IPS DF 6.9 (cell line): ENCODE data around the gene MBD3L1.
A peak's percentile ranks its signal among the peaks of the same experiment; 100 is the strongest.

Experiments
- DNase-seq: peaks from one replicate; pipeline ENCODE4 v3.0.0-alpha.2; 2013; ENCODE audit warnings: low read depth, low spot score
- H3K27ac ChIP-seq: one replicate; pipeline ENCODE4 v1.5.1; 2013; ENCODE audit warnings: low read length, control low read depth
- H3K27me3 ChIP-seq: 2 replicates; pipeline ENCODE4 v1.6.1; 2013; ENCODE audit warnings: mild to moderate bottlenecking, low read length; ENCODE audit not compliant: control insufficient read depth, insufficient read depth
- H3K36me3 ChIP-seq: 2 replicates; pipeline ENCODE4 v1.6.1; 2013; ENCODE audit warnings: low read length; ENCODE audit not compliant: control insufficient read depth, insufficient read depth
- H3K4me1 ChIP-seq: 2 replicates; pipeline ENCODE4 v1.6.1; 2013; ENCODE audit warnings: low read length; ENCODE audit not compliant: control insufficient read depth, insufficient read depth
- H3K4me3 ChIP-seq: 2 replicates; pipeline ENCODE4 v1.5.1; 2013; ENCODE audit warnings: mild to moderate bottlenecking, low read length
- H3K9me3 ChIP-seq: 2 replicates; pipeline ENCODE4 v1.6.1; 2013; ENCODE audit warnings: low read length, inconsistent platforms; ENCODE audit not compliant: control insufficient read depth, insufficient read depth
- WGBS: extraction: QIAGEN DNeasy Blood & Tissue Kit; methylation state at CpG from one replicate; pipeline ENCODE4 v1.1.7; 2013; ENCODE audit warnings: mixed read lengths, missing lambda C conversion rate; ENCODE audit not compliant: insufficient read length, insufficient coverage; 5-methylcytosine and 5-hydroxymethylcytosine counted together

MBD3L1 gene

DNA sequence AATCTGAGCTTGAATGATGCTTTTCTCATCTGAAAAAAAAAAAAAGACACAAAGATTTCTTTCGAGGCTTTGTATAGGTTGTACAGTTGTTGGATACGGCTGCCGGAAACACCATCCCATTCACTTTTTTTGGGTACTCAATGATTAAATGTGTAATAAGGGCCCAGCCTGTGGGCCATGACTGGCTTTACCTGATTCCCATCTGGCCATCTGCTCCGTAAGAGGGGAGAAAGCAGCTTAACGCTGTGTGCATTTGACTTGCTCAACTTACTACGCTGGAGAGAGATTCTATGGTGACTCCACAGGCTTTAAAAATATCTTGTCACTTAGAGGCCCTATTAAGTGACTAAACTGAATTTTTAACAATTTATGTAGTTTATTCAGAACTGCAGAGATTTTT, 804 bp upstream of the MBD3L1 start:
- no CpG with 5 or more reads among the region's 6 CpGs for WGBS
- DNase-seq = no peak
- Histone ChIP-seq H3K4me1 (no peaks in the 10 kb centered on the region), H3K27ac (no peak overlapping the region), H3K36me3 (no peaks in the 10 kb centered on the region; the same call in 1 of the 2 replicates), H3K4me3 (no peak overlapping the region; the same call in 1 of the 2 replicates), H3K9me3 (no peaks in the 10 kb centered on the region; the same call in 1 of the 2 replicates), H3K27me3 (no peaks in the 10 kb centered on the region)

DNA sequence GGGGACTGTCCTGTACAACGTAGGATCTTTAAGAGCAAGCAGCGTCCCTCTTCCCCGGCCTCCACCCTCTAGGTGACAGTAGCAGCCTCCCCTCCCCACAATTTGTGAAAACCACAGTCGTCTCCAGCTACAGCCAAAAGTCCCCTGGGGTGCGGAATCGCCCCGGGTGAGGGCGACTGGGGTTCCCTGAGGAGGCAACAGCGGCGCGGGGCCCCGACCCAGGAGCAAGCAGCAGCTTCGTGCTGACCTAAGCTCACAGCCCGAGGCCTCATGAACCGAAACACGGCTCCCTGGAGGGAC, 395 bp upstream of the MBD3L1 start:
- DNase-seq = no peak
- H3K27me3 ChIP-seq = no peaks in the 10 kb centered on the region
- H3K27ac ChIP-seq = no peak overlapping the region
- H3K4me1 ChIP-seq = no peaks in the 10 kb centered on the region
- WGBS = no CpG with 5 or more reads among the region's 16 CpGs
- H3K36me3 ChIP-seq = no peaks in the 10 kb centered on the region; the same call in 1 of the 2 replicates
- H3K4me3 ChIP-seq = peak overlapping the region; percentile 64
- peaks cover 1% of the 10 kb centered on the region for H3K9me3 ChIP-seq

DNA sequence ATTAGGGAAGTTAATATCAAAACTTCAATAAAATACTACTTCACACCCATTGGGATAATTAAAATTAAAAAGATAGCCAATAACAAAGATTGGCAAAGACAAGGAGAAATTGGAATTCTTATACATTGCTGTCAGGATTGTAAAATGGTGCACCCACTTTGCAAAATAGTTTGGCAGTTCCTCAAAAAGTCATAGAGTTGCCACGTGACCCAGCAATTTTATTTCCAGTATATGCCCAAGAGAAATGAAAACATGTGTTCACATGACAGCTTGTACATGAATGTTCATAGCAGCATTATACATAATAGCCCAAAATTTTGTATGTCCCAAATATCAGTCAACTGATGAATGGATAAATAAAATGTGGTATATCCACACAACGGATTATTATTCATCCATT, 3.3 kb downstream of the MBD3L1 start:
- Histone ChIP-seq H3K4me1 (no peaks in the 10 kb centered on the region), H3K27me3 (no peaks in the 10 kb centered on the region), H3K36me3 (no peaks in the 10 kb centered on the region; the same call in 1 of the 2 replicates), H3K4me3 (no peak overlapping the region), H3K27ac (no peak overlapping the region), H3K9me3 (peaks cover 3% of the 10 kb centered on the region)
- no peak for DNase-seq
- WGBS = no CpG with 5 or more reads among the region's 2 CpGs

DNA sequence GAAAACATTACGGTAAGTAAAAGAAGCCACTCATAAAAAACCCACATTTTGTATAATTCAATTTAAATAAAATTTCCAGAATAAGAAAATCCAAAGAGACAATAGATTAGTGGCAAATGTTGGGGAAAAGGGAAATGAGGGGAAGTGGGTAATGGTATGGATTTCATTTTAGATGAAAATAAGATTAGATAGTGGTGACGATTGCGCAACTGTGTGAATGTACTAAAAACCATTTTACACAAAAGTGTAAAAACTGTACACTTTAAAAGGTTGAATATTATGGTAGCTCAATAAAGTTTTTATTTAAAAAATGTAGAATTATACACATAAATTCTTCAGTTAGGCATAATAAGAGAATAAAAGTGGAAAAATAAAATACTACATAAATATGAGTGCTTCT, 3.7 kb downstream of the MBD3L1 start:
- peaks cover 3% of the 10 kb centered on the region for H3K9me3 ChIP-seq
- WGBS = 100% methylated on average over 2 of the region's 3 CpGs
- DNase-seq = no peak

DNA sequence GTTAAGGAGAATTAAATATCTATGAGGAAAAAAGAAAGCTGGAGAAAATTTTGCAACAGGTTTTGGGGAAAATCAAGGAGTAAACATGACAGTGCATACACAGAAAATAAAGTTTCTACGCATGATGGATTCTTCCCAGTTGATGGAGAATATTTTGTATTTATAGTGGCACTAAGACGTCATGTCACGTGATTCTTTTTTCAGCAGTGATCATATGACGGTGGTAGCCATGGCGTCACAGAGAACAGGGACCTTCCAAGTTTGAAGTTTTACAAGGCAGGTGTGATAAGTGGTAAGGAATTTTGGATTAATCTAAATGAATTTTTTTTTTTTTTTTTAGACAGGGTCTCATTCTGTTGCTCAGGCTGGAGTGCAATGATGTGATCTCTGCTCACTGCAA, 8.5 kb downstream of the MBD3L1 start:
- WGBS = no CpG with 5 or more reads among the region's 5 CpGs
- no peak overlapping the region for H3K27ac ChIP-seq
- no peaks in the 10 kb centered on the region for H3K4me1 ChIP-seq
- peaks cover 11% of the 10 kb centered on the region for H3K9me3 ChIP-seq
- no peaks in the 10 kb centered on the region; the same call in 1 of the 2 replicates for H3K27me3 ChIP-seq
- H3K36me3 ChIP-seq = no peaks in the 10 kb centered on the region
- DNase-seq = no peak
- H3K4me3 ChIP-seq = no peak overlapping the region

More for the DNA sequence above, 3.7 kb downstream of the MBD3L1 start:
- no peak overlapping the region for H3K4me3 ChIP-seq
- H3K4me1 ChIP-seq = no peaks in the 10 kb centered on the region
- no peak overlapping the region for H3K27ac ChIP-seq
- H3K27me3 ChIP-seq = no peaks in the 10 kb centered on the region
- no peaks in the 10 kb centered on the region; the same call in 1 of the 2 replicates for H3K36me3 ChIP-seq

DNA sequence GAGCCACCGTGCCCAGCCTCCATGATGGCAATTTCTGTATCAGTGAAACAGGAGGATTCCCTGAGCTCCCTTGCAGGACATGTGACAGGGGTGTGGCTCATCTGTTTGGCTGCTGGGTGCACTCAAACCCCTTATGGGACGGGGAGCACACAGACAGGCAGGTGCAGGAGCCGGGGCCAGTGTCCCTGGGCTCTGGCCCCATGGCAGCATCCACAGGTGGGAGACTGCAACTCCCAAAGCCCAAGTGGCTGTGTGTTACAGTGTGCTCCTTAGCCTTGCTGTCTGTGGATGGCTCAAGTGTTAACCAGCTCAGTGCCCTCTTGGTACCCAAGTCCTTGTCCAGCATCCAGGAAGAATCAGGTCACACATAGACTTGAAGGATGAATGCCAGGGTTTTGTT, 14.6 kb downstream of the MBD3L1 start:
- Histone ChIP-seq H3K36me3 (no peaks in the 10 kb centered on the region), H3K4me3 (no peak overlapping the region), H3K27ac (no peak overlapping the region), H3K27me3 (no peaks in the 10 kb centered on the region; the same call in 1 of the 2 replicates), H3K4me1 (no peaks in the 10 kb centered on the region), H3K9me3 (peaks cover 14% of the 10 kb centered on the region)
- DNase-seq = no peak
- no CpG with 5 or more reads among the region's 3 CpGs for WGBS

DNA sequence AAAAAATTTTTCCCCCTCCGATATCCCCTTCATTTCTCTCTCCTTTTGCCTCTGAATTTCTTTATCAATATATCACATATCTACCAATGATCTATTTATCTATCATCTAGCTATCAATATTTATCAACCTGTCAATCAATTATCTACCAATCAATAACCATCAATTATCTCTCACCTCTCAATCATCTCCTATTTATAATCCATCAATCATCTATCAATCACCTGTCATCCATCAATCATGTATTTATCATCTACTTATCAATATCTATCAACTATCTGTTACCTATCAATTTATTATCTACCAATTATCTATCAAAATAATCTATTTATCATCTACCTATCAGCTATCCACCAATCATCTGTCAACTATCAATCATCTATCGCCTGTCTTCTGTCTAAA, 17.1 kb downstream of the MBD3L1 start:
- Histone ChIP-seq H3K36me3 (no peaks in the 10 kb centered on the region), H3K27me3 (no peaks in the 10 kb centered on the region), H3K4me1 (no peaks in the 10 kb centered on the region), H3K9me3 (peaks cover 7% of the 10 kb centered on the region), H3K27ac (no peak overlapping the region), H3K4me3 (no peak overlapping the region)
- DNase-seq = no peak
- 100% methylated on average over 2 of the region's 2 CpGs for WGBS

DNA sequence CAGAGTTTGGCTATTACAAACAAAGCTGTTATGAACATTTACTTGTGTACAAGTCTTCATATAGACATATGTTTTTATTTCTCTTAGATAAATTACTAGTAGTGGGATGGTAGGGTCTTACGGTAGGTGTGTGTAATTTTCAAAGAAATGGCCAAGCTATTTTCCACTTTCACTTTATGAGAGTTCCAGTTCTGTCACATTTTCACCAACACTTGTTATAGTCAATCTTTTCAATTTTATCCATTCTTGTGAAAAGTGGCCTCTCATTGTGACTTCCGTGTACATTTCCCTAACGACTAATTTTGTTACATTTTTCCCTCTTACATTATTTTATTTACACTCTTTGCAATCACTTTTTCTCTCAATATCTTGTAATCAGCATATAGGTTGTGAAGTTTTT, 18.3 kb downstream of the MBD3L1 start:
- no peak for DNase-seq
- no peaks in the 10 kb centered on the region for H3K27me3 ChIP-seq
- H3K36me3 ChIP-seq = no peaks in the 10 kb centered on the region
- no peaks in the 10 kb centered on the region for H3K4me1 ChIP-seq
- H3K4me3 ChIP-seq = no peak overlapping the region
- 100% methylated on average over 2 of the region's 3 CpGs for WGBS
- peaks cover 8% of the 10 kb centered on the region for H3K9me3 ChIP-seq
- no peak overlapping the region for H3K27ac ChIP-seq

DNA sequence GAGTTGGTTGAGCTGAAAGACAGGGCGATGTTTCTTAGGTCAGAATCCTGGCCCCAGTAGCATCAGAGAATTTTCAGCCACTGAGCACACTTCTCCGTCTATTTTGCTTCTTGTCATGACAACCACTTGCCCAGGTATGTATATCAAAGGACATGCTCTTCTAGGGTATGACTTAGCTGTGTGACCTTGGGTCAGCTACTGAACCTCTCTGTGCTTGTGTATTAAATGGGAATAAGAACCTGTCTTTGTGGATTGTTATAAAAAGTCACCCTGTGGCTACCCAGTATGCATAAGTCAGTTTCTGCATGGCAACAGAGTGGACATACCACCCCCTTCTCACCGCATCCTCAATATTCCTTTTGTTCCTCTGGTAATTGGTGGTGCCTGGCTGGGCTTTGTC, 26.1 kb downstream of the MBD3L1 start:
- DNase-seq = no peak
- H3K27ac ChIP-seq = no peak overlapping the region
- no peaks in the 10 kb centered on the region for H3K4me1 ChIP-seq
- H3K9me3 ChIP-seq = peaks cover 14% of the 10 kb centered on the region
- no CpG with 5 or more reads among the region's 3 CpGs for WGBS
- no peaks in the 10 kb centered on the region for H3K36me3 ChIP-seq
- H3K27me3 ChIP-seq = no peaks in the 10 kb centered on the region
- no peak overlapping the region for H3K4me3 ChIP-seq

DNA sequence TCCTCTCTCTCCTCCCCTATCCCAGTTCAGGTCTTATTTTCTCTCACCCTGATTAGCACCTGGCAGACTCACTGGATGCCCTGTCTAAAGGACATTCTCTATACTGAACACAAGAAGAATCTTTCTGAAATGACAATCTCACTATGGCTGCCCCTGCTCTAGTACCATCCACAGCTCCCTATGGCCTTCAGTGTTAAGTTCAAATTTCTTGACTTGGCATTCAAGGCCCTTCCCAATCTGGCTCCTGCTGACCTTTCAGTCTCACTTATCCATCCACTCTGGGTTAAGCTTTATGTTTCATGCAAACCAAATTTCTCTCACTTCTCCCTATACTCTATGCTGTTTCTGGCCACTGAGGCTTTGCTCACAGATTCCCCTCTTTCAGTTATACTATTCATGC, 34.2 kb downstream of the MBD3L1 start:
- DNase-seq = no peak
- Histone ChIP-seq H3K27me3 (no peaks in the 10 kb centered on the region), H3K4me1 (no peaks in the 10 kb centered on the region), H3K36me3 (no peaks in the 10 kb centered on the region; the same call in 1 of the 2 replicates), H3K9me3 (peaks cover 19% of the 10 kb centered on the region), H3K4me3 (no peak overlapping the region), H3K27ac (no peak overlapping the region)

DNA sequence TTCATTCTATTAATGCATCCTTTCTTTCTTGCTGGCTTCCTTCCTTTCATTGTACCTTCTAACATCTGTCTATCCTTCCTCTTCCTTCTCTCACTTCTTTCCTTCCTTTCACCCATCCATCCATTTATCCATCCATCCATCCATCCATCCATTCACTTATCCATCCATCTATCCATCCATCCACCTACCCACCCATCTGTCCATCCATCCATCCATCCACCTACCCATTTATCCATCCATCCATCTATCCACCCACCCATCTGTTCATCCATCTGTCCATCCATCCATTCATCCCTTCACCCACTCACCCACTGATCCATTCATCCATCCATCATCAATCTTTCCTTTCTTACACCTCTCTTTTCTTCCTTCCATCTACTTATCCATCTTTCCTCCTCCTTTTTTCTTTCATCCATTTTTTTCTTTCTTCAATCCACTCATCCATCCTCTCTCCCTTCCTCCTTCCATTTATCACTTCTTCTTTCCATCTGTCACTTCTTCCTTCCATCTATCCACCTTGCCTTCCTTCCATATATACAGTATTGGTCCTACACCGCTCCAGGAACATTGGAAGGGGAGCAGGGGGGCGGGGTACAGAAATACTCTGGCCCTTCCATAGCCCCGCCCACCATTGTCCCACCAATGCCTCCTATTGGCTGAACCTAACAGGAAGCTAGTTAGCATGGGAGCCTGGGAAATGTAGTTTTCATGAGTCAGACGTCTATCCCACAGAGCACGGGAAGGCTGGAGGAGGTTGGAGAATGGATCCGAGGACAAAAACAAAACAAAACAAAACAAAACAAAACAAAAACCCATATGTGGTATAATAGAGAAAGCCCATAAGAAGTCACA, 45.9 kb downstream of the MBD3L1 start:
- Histone ChIP-seq H3K4me3 (no peak overlapping the region), H3K27ac (no peak overlapping the region), H3K9me3 (peaks cover 10% of the 10 kb centered on the region), H3K36me3 (no peaks in the 10 kb centered on the region), H3K4me1 (no peaks in the 10 kb centered on the region), H3K27me3 (no peaks in the 10 kb centered on the region)
- DNase-seq = no peak
- WGBS = no CpG with 5 or more reads among the region's 6 CpGs
